CD4-positive, alpha-beta memory T cell (primary cell): Measurements from ENCODE around the gene HMGN3. TPM values are rescaled to one million over a fixed set of nuclear protein-coding genes. Genes with fewer than 3 reads are reported as not detected.

Experiments used
- CTCF ChIA-PET: fragments of 350-600 bp; sonication (Branson Sonifier 250); formaldehyde crosslinking; loops from one replicate; lab custom pipeline; 2021; ENCODE audit warnings: inconsistent platforms; ENCODE audit not compliant: partially characterized antibody; lab: Charles Lee
- POLR2A ChIA-PET: fragments of 350-600 bp; sonication (Branson Sonifier 250); formaldehyde crosslinking; loops from one replicate; lab custom pipeline; 2021; ENCODE audit not compliant: partially characterized antibody; lab: Charles Lee
- DNase-seq, 5 donors: peaks; one replicate each; pipeline versions ENCODE4 v3.0.0 to v3.0.0-alpha.2; 2020 to 2022; ENCODE audit warnings: mixed read lengths in 1 of 5
- H3K27ac ChIP-seq: one replicate; pipeline ENCODE4 v1.7.0; 2013; ENCODE audit warnings: low read depth, low read length
- H3K27me3 ChIP-seq: 2 replicates; pipeline ENCODE4 v1.7.0; 2013; ENCODE audit warnings: mild to moderate bottlenecking, low read length, moderate library complexity; ENCODE audit not compliant: insufficient read depth
- H3K36me3 ChIP-seq: 2 replicates; pipeline ENCODE4 v1.7.0; 2013; ENCODE audit warnings: mild to moderate bottlenecking, low read length, moderate library complexity; ENCODE audit not compliant: insufficient read depth
- H3K4me1 ChIP-seq: 2 replicates; pipeline ENCODE4 v1.7.0; 2013; ENCODE audit warnings: mild to moderate bottlenecking, low read length, moderate library complexity; ENCODE audit not compliant: insufficient read depth
- H3K4me3 ChIP-seq, 2 donors: one replicate each; pipeline ENCODE4 v1.7.0; 2013; ENCODE audit warnings: low read length in 2 of 2, mild to moderate bottlenecking in 1 of 2
- H3K9me3 ChIP-seq, 2 donors: one replicate each; pipeline ENCODE4 v1.7.0; 2013; ENCODE audit warnings: low read length in 2 of 2, control low read depth in 1 of 2; ENCODE audit not compliant: control insufficient read depth in 1 of 2
- H3K27ac Mint-ChIP-seq, 7 donors: one replicate each; pipeline ENCODE4 v1.8.0; 2020 to 2021; ENCODE audit warnings: mixed read lengths in 7 of 7, mild to moderate bottlenecking in 6 of 7, inconsistent platforms in 3 of 7, moderate library complexity in 3 of 7
- H3K27me3 Mint-ChIP-seq, 2 donors: one replicate each; pipeline ENCODE4 v1.8.0; 2020 to 2021; ENCODE audit warnings: mixed read lengths in 2 of 2
- H3K36me3 Mint-ChIP-seq, 2 donors: one replicate each; pipeline ENCODE4 v1.8.0; 2020 to 2021; ENCODE audit warnings: mixed read lengths in 2 of 2, inconsistent platforms in 1 of 2, mild to moderate bottlenecking in 1 of 2
- H3K4me1 Mint-ChIP-seq, 4 donors: one replicate each; pipeline ENCODE4 v1.8.0; 2020 to 2021; ENCODE audit warnings: mixed read lengths in 4 of 4, mild to moderate bottlenecking in 1 of 4
- H3K4me3 Mint-ChIP-seq, 8 donors: one replicate each; pipeline ENCODE4 v1.8.0; 2020 to 2021; ENCODE audit warnings: mixed read lengths in 8 of 8, mild to moderate bottlenecking in 7 of 8, moderate library complexity in 6 of 8, inconsistent platforms in 3 of 8
- H3K9me3 Mint-ChIP-seq, 8 donors: one replicate each; pipeline ENCODE4 v1.8.0; 2020 to 2021; ENCODE audit warnings: mixed read lengths in 8 of 8, mild to moderate bottlenecking in 5 of 8, inconsistent platforms in 3 of 8, moderate library complexity in 1 of 8
- intact Hi-C: fragments of 100-400 bp; cut with micrococcal nuclease; formaldehyde crosslinking; loops from one replicate; pipeline ENCODE4 v1.15.1; 2023
- polyA plus RNA-seq, 2 donors: library from polyadenylated mRNA; unstranded; fragments of 300-500 nt; fragmentation: Illumina TruSeq; gene quantifications; one replicate each; pipeline ENCODE4 v1.2.3, GENCODE V29; 2021
- total RNA-seq, 2 experiments: library from RNA; stranded (reverse); gene quantifications; one replicate each; pipeline ENCODE4 v1.2.3, GENCODE V29; 2021

The HMGN3 gene
- total and polyA plus RNA-seq, 4 experiments from 2014 or later = 39.4 to 85.6 (median 57.8) TPM

- Mint-ChIP-seq H3K27me3 (peaks cover 5 to 6% of the 10 kb centered on the region in 2 donors), H3K36me3 (no peaks in the 10 kb centered on the region), H3K27ac (no peak overlapping the region), H3K4me3 (no peak overlapping the region), H3K9me3 (peaks cover 0 to 3% (median 0%) of the 10 kb centered on the region in 8 donors), H3K4me1 (no peaks in the 10 kb centered on the region)
- H3K36me3 ChIP-seq = no peaks in the 10 kb centered on the region
- intact Hi-C loops = no loop called here
- no peaks in the 10 kb centered on the region for H3K27me3 ChIP-seq
- H3K9me3 ChIP-seq = no peaks in the 10 kb centered on the region
- CTCF ChIA-PET = no interaction called here
- no peak overlapping the region for H3K4me3 ChIP-seq
- POLR2A ChIA-PET = no interaction called here
- H3K27ac ChIP-seq = no peak overlapping the region
- no peaks in the 10 kb centered on the region for H3K4me1 ChIP-seq
- no peak for DNase-seq
Measured at GRCh38 chr6:79170959-79171358, 63.5 kb downstream of the HMGN3 start.

GRCh38 chr6:79170431-79170830, 64.1 kb downstream of the HMGN3 start:
- no peaks in the 10 kb centered on the region for H3K36me3 ChIP-seq
- DNase-seq = no peak
- no peaks in the 10 kb centered on the region for H3K36me3 Mint-ChIP-seq
- H3K9me3 ChIP-seq = no peaks in the 10 kb centered on the region
- intact Hi-C loops = no loop called here
- H3K4me1 Mint-ChIP-seq = no peaks in the 10 kb centered on the region
- H3K4me3 Mint-ChIP-seq = no peak overlapping the region
- H3K4me1 ChIP-seq = no peaks in the 10 kb centered on the region
- H3K27ac ChIP-seq = no peak overlapping the region
- H3K4me3 ChIP-seq = no peak overlapping the region
- no peak overlapping the region for H3K27ac Mint-ChIP-seq
- ChIA-PET POLR2A (no interaction called here), CTCF (no interaction called here)
- no peaks in the 10 kb centered on the region for H3K9me3 Mint-ChIP-seq
- no peaks in the 10 kb centered on the region for H3K27me3 ChIP-seq
- peaks cover 5 to 6% of the 10 kb centered on the region in 2 donors for H3K27me3 Mint-ChIP-seq

- no peak overlapping the region for H3K4me3 Mint-ChIP-seq
- no peak overlapping the region for H3K4me3 ChIP-seq
- ChIA-PET CTCF (no interaction called here), POLR2A (no interaction called here)
- no peaks in the 10 kb centered on the region for H3K36me3 ChIP-seq
- H3K9me3 ChIP-seq = no peaks in the 10 kb centered on the region
- no peak for DNase-seq
- H3K27me3 ChIP-seq = no peaks in the 10 kb centered on the region
- no peak overlapping the region for H3K27ac Mint-ChIP-seq
- H3K4me1 ChIP-seq = no peaks in the 10 kb centered on the region
- H3K27ac ChIP-seq = no peak overlapping the region
- peaks cover 6 to 8% of the 10 kb centered on the region in 2 donors for H3K27me3 Mint-ChIP-seq
- intact Hi-C loops = no loop called here
- no peaks in the 10 kb centered on the region for H3K36me3 Mint-ChIP-seq
- H3K4me1 Mint-ChIP-seq = no peaks in the 10 kb centered on the region
- no peaks in the 10 kb centered on the region for H3K9me3 Mint-ChIP-seq
Measured at GRCh38 chr6:79168695-79168980, 65.8 kb downstream of the HMGN3 start.

DNA sequence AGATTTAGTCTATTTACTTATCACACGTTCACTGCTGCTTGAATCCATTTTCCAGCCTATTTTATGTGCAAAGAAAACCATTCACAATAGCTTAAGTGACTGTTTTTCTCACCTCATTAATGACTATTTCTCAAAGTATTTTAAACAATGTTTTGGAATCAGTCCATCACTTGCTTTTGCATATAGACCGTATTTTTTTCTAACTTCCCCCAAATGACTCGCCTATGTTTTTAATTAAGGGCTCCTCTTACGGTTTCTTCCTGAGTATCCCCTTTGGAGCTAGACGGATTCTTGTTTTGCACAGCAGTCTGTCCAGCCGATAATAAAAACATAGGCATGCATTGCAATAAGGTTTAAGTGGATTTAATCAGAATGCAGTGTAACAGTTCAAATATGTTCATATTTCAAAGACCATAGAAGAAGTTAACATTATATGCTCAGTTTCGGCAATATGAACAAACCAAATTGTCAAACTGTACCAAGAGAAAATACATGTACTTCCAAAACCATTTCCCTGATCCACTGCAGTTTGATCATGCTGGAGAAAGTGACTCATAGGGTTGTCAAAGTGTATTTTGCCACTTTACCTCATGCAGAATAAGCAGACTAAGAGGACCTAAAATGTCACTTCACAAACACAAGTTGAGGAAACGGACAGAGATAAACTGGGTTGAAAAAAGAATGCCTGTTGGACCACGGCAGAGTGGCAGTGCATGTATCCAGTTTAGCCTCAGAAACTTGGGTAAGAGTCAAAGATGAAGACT, 66.4 kb downstream of the HMGN3 start:
- no peak for DNase-seq
- Histone ChIP-seq H3K4me1 (no peaks in the 10 kb centered on the region), H3K27me3 (no peaks in the 10 kb centered on the region), H3K27ac (no peak overlapping the region), H3K9me3 (no peaks in the 10 kb centered on the region), H3K36me3 (no peaks in the 10 kb centered on the region), H3K4me3 (no peak overlapping the region)
- H3K36me3 Mint-ChIP-seq = no peaks in the 10 kb centered on the region
- peaks cover 6 to 8% of the 10 kb centered on the region in 2 donors for H3K27me3 Mint-ChIP-seq
- ChIA-PET CTCF (no interaction called here), POLR2A (no interaction called here)
- no peaks in the 10 kb centered on the region for H3K9me3 Mint-ChIP-seq
- no peaks in the 10 kb centered on the region for H3K4me1 Mint-ChIP-seq
- intact Hi-C loops = no loop called here
- H3K4me3 Mint-ChIP-seq = no peak overlapping the region
- H3K27ac Mint-ChIP-seq = no peak overlapping the region

DNA sequence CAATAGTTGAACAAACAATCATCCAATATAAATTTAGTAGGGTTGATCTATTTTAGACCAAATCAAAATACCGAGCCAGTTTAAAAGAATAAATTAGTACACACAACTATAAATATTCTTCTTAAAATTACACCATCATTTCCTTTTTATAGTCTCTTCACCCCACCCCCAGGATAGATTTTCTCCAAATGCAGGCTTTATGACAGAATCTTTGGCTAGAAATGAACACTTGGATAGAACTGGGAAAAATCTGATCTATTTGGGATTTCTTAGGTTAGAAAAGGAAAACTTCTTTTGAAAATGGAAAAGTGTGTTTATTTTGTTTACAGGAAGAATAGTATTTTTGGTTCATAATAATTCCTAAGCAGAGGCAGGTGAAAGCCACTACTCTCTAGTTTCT, 74.6 kb downstream of the HMGN3 start:
- H3K4me1 Mint-ChIP-seq = no peaks in the 10 kb centered on the region
- no peak overlapping the region for H3K27ac Mint-ChIP-seq
- no peaks in the 10 kb centered on the region for H3K9me3 Mint-ChIP-seq
- H3K36me3 Mint-ChIP-seq = no peaks in the 10 kb centered on the region
- H3K27me3 Mint-ChIP-seq = peaks cover 0 to 5% of the 10 kb centered on the region in 2 donors
- Histone ChIP-seq H3K4me3 (no peak overlapping the region), H3K9me3 (no peaks in the 10 kb centered on the region), H3K4me1 (no peaks in the 10 kb centered on the region), H3K36me3 (no peaks in the 10 kb centered on the region), H3K27ac (no peak overlapping the region), H3K27me3 (no peaks in the 10 kb centered on the region)
- ChIA-PET POLR2A (no interaction called here), CTCF (no interaction called here)
- no peak for DNase-seq
- no peak overlapping the region for H3K4me3 Mint-ChIP-seq
- intact Hi-C loops = no loop called here

GRCh38 chr6:79158856-79159516, 75.5 kb downstream of the HMGN3 start:
- Histone ChIP-seq H3K27me3 (no peaks in the 10 kb centered on the region), H3K4me3 (no peak overlapping the region), H3K4me1 (no peaks in the 10 kb centered on the region), H3K27ac (no peak overlapping the region), H3K36me3 (no peaks in the 10 kb centered on the region), H3K9me3 (no peaks in the 10 kb centered on the region)
- CTCF ChIA-PET = no interaction called here
- no peak for DNase-seq
- peaks cover 0 to 2% of the 10 kb centered on the region in 2 donors for H3K27me3 Mint-ChIP-seq
- no peaks in the 10 kb centered on the region for H3K9me3 Mint-ChIP-seq
- H3K4me3 Mint-ChIP-seq = no peak overlapping the region
- no peak overlapping the region for H3K27ac Mint-ChIP-seq
- POLR2A ChIA-PET = no interaction called here
- intact Hi-C loops = no loop called here
- H3K4me1 Mint-ChIP-seq = no peaks in the 10 kb centered on the region
- no peaks in the 10 kb centered on the region for H3K36me3 Mint-ChIP-seq

DNA sequence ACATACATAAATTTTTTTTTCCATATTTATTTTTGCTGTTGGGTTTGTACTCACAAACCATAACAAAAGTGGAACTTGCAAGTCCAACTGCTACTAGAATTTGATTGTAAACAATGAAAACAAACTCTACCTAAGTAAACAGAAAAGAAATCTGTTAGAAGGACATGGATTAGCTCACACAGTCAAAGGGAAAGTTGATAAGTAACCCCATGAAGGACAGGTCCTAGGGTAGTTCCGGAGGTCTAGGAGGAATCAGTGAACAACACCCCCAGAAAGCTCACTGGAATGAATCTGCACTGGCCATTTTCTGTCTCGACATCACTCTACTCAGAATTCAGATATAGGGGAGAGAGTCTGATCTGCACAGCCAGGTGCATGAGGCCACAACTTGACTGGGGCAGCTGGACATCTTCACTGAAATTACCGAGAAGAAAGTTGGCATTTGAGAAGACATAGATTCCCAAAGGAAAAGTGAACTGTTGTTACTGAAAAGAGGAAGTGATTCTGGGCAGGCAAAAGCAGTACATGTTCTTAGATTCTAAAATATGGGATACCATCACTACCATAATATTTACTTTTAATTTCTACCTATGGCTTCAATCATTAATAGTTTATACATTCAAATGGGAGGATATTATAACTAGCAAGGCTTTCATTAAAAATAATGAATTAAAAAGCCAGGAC, 76.4 kb downstream of the HMGN3 start:
- H3K36me3 Mint-ChIP-seq = no peaks in the 10 kb centered on the region
- no peaks in the 10 kb centered on the region for H3K36me3 ChIP-seq
- no peaks in the 10 kb centered on the region for H3K4me1 Mint-ChIP-seq
- H3K9me3 ChIP-seq = no peaks in the 10 kb centered on the region
- no peak overlapping the region for H3K27ac Mint-ChIP-seq
- intact Hi-C loops = no loop called here
- POLR2A ChIA-PET = no interaction called here
- H3K27ac ChIP-seq = no peak overlapping the region
- H3K4me1 ChIP-seq = no peaks in the 10 kb centered on the region
- H3K4me3 Mint-ChIP-seq = no peak overlapping the region
- no peaks in the 10 kb centered on the region for H3K27me3 ChIP-seq
- H3K4me3 ChIP-seq = no peak overlapping the region
- CTCF ChIA-PET = no interaction called here
- H3K9me3 Mint-ChIP-seq = no peaks in the 10 kb centered on the region
- H3K27me3 Mint-ChIP-seq = peaks cover 0 to 2% of the 10 kb centered on the region in 2 donors
- DNase-seq = no peak
